ENCODE measurements around the gene SUMF1.

- TF ChIP-seq SP1 (IDR thresholded peaks at IDR 0.05) (no peak), ZNF384 (IDR thresholded peaks at IDR 0.05) (no peak), TARDBP (IDR thresholded peaks at IDR 0.05) (no peak), FOXM1 (IDR thresholded peaks at IDR 0.05; ENCODE audit: borderline replicate concordance) (no peak), HDGF (IDR thresholded peaks at IDR 0.05; ENCODE audit: borderline replicate concordance) (no peak), FOXK2 (IDR thresholded peaks at IDR 0.05) (no peak), L3MBTL2 (conservative IDR thresholded peaks at IDR 0.05) (no peak), ELF4 (IDR thresholded peaks at IDR 0.05) (no peak), CTBP1 (IDR thresholded peaks at IDR 0.05; ENCODE audit: borderline replicate concordance) (no peak)
These were observed 17.8 kb downstream of the SUMF1 start for GRCh38 chr3:4449043-4449805.

All from HEK293T (cell line).